KMS-11 (cell line): ENCODE results near the gene ATP23.

Experiments
- H2AFZ ChIP-seq: fragments of 200-600 bp; sonication (generic); 2 replicates; pipeline ENCODE4 v1.6.1; 2016; ENCODE audit warnings: antibody characterized with exemption, mixed run types, low read depth
- H3K27ac ChIP-seq: fragments of 200-600 bp; sonication (generic); 2 replicates; pipeline ENCODE4 v1.6.1; 2016; ENCODE audit warnings: mild to moderate bottlenecking, mixed run types
- H3K27me3 ChIP-seq: fragments of 200-600 bp; sonication (generic); 2 replicates; pipeline ENCODE4 v1.6.1; 2017; ENCODE audit warnings: mild to moderate bottlenecking, low read depth, mixed run types, moderate library complexity; ENCODE audit not compliant: insufficient read depth
- H3K36me3 ChIP-seq: fragments of 200-600 bp; sonication (generic); 2 replicates; pipeline ENCODE4 v1.6.1; 2017; ENCODE audit warnings: mild to moderate bottlenecking, mixed run types; ENCODE audit not compliant: insufficient read depth
- H3K4me1 ChIP-seq: fragments of 200-600 bp; sonication (generic); 2 replicates; pipeline ENCODE4 v1.6.1; 2016; ENCODE audit warnings: mild to moderate bottlenecking, low read depth, mixed run types; ENCODE audit not compliant: poor library complexity, severe bottlenecking
- H3K4me2 ChIP-seq: fragments of 200-600 bp; sonication (generic); 2 replicates; pipeline ENCODE4 v1.7.0; 2016; ENCODE audit warnings: mild to moderate bottlenecking, mixed run types
- H3K4me3 ChIP-seq: fragments of 200-600 bp; sonication (generic); IDR thresholded peaks from 2 replicates; pipeline ENCODE4 v1.6.1; 2017; ENCODE audit warnings: low read depth, low read length, mixed read lengths; ENCODE audit not compliant: insufficient read depth
- H3K79me2 ChIP-seq: fragments of 200-600 bp; sonication (generic); 2 replicates; pipeline ENCODE4 v1.6.1; 2016; ENCODE audit warnings: low read depth, mixed run types; ENCODE audit not compliant: insufficient read depth
- H3K9ac ChIP-seq: fragments of 200-600 bp; sonication (generic); 2 replicates; pipeline ENCODE4 v1.6.1; 2016; ENCODE audit warnings: mild to moderate bottlenecking, mixed run types
- H4K20me1 ChIP-seq: fragments of 200-600 bp; sonication (generic); 2 replicates; pipeline ENCODE4 v1.6.1; 2016; ENCODE audit warnings: mild to moderate bottlenecking, mixed run types; ENCODE audit not compliant: insufficient read depth
- TF ChIP-seq, protein P1 (sequence below): fragments of 200-600 bp; sonication (generic); conservative IDR thresholded peaks from 2 replicates; pipeline ENCODE4 v1.6.1; 2017; ENCODE audit warnings: low read depth, mild to moderate bottlenecking, antibody characterized with exemption, low read length, moderate library complexity, mixed read lengths

ATP23 gene

GRCh38 chr12:57907281-57907680 lies 34.1 kb upstream of the ATP23 start:
- Histone ChIP-seq H3K4me3 (no peak overlapping the region), H3K27ac (no peak overlapping the region), H3K79me2 (no peaks in the 10 kb centered on the region), H3K9ac (no peak overlapping the region), H3K27me3 (no peaks in the 10 kb centered on the region), H4K20me1 (no peaks in the 10 kb centered on the region), H3K4me2 (no peak overlapping the region), H3K4me1 (peaks cover 28% of the 10 kb centered on the region), H3K36me3 (no peaks in the 10 kb centered on the region), H2AFZ (no peak overlapping the region)
- TF ChIP-seq, protein P1, sequence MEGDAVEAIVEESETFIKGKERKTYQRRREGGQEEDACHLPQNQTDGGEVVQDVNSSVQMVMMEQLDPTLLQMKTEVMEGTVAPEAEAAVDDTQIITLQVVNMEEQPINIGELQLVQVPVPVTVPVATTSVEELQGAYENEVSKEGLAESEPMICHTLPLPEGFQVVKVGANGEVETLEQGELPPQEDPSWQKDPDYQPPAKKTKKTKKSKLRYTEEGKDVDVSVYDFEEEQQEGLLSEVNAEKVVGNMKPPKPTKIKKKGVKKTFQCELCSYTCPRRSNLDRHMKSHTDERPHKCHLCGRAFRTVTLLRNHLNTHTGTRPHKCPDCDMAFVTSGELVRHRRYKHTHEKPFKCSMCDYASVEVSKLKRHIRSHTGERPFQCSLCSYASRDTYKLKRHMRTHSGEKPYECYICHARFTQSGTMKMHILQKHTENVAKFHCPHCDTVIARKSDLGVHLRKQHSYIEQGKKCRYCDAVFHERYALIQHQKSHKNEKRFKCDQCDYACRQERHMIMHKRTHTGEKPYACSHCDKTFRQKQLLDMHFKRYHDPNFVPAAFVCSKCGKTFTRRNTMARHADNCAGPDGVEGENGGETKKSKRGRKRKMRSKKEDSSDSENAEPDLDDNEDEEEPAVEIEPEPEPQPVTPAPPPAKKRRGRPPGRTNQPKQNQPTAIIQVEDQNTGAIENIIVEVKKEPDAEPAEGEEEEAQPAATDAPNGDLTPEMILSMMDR, result no peak

- TF ChIP-seq, protein P1, result no peak
- Histone ChIP-seq H3K27ac (no peak overlapping the region), H2AFZ (no peak overlapping the region)
Observed at GRCh38 chr12:57908511-57908910, 32.9 kb upstream of the ATP23 start.

GRCh38 chr12:57909056-57909455 lies 32.3 kb upstream of the ATP23 start:
- Histone ChIP-seq H3K36me3 (no peaks in the 10 kb centered on the region), H3K79me2 (no peaks in the 10 kb centered on the region), H3K4me3 (no peak overlapping the region), H3K27ac (no peak overlapping the region), H3K4me1 (peaks cover 17% of the 10 kb centered on the region), H3K27me3 (no peaks in the 10 kb centered on the region), H2AFZ (no peak overlapping the region), H4K20me1 (no peaks in the 10 kb centered on the region), H3K4me2 (no peak overlapping the region), H3K9ac (no peak overlapping the region)
- TF ChIP-seq, protein P1, result no peak

More at GRCh38 chr12:57908511-57908910, 32.9 kb upstream of the ATP23 start:
- Histone ChIP-seq H3K36me3 (no peaks in the 10 kb centered on the region), H3K4me1 (peaks cover 18% of the 10 kb centered on the region), H3K4me3 (no peak overlapping the region), H3K9ac (no peak overlapping the region), H3K27me3 (no peaks in the 10 kb centered on the region), H3K4me2 (no peak overlapping the region), H3K79me2 (no peaks in the 10 kb centered on the region), H4K20me1 (no peaks in the 10 kb centered on the region)

DNA sequence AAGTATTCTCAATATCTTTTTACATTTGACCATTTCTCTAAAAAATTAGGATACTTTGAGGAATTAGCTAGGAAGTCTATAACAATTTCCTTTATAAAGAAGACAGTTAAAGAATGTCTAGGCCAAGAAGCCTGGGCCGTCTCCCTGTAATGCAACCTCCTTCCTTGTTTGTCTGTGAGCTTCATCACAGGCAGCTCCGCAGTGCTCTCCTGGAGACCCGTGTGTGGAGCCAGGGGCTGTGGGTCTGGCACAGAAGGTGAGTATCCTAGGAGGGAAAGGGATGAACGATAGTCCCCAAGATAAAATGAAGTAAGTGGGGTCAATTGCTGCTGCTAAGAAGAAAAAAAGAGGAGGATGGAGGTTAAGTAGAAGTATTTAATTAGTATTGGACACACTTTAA lies 31.8 kb upstream of the ATP23 start:
- Histone ChIP-seq H2AFZ (no peak overlapping the region), H3K27me3 (no peaks in the 10 kb centered on the region), H3K27ac (no peak overlapping the region), H3K9ac (no peak overlapping the region), H3K79me2 (no peaks in the 10 kb centered on the region), H3K4me3 (no peak overlapping the region), H4K20me1 (no peaks in the 10 kb centered on the region), H3K4me2 (no peak overlapping the region), H3K4me1 (peaks cover 11% of the 10 kb centered on the region), H3K36me3 (no peaks in the 10 kb centered on the region)
- TF ChIP-seq, protein P1, result no peak
